ENCODE results near the gene MAML2.

DNA sequence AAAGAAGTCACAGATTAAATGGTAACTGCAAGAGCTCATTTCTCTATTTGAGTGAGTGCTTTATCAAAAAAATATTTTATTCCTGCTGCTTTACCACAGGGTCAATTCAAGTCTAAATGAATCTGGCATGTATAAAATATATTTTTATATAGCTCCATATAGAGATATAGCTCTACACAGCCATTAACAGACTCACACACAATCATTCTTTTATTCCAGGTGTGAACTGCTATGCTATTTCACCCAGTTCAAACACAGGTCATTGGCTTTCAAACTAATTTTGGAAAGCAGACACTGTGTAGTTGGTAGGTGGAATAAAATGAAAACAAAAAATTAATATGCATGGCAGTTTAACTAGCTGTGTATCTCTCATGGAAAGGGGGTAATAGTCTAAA, 63.1 kb downstream of the MAML2 start:
- TF ChIP-seq, protein P1, sequence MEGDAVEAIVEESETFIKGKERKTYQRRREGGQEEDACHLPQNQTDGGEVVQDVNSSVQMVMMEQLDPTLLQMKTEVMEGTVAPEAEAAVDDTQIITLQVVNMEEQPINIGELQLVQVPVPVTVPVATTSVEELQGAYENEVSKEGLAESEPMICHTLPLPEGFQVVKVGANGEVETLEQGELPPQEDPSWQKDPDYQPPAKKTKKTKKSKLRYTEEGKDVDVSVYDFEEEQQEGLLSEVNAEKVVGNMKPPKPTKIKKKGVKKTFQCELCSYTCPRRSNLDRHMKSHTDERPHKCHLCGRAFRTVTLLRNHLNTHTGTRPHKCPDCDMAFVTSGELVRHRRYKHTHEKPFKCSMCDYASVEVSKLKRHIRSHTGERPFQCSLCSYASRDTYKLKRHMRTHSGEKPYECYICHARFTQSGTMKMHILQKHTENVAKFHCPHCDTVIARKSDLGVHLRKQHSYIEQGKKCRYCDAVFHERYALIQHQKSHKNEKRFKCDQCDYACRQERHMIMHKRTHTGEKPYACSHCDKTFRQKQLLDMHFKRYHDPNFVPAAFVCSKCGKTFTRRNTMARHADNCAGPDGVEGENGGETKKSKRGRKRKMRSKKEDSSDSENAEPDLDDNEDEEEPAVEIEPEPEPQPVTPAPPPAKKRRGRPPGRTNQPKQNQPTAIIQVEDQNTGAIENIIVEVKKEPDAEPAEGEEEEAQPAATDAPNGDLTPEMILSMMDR (IDR thresholded peaks at IDR 0.05) = no peak
- TF ChIP-seq FOXM1 (IDR thresholded peaks at IDR 0.05; ENCODE audit: low read depth) (no peak), RFX5 (IDR thresholded peaks at IDR 0.05; ENCODE audit: low read length) (no peak), JUND (IDR thresholded peaks at IDR 0.05) (no peak), POLR2AphosphoS5 (IDR thresholded peaks at IDR 0.05; ENCODE audit: low read depth, low read length) (no peak), SMC3 (IDR thresholded peaks at IDR 0.05; ENCODE audit: low read depth, low read length) (no peak), TEAD4 (IDR thresholded peaks at IDR 0.05; ENCODE audit: borderline replicate concordance, insufficient read depth) (no peak), TAF1 (IDR thresholded peaks at IDR 0.05; ENCODE audit: borderline replicate concordance, low read depth, low read length) (no peak), SIN3A (IDR thresholded peaks at IDR 0.05; ENCODE audit: borderline replicate concordance, low read depth, low read length) (no peak)
- TF ChIP-seq, protein P2, sequence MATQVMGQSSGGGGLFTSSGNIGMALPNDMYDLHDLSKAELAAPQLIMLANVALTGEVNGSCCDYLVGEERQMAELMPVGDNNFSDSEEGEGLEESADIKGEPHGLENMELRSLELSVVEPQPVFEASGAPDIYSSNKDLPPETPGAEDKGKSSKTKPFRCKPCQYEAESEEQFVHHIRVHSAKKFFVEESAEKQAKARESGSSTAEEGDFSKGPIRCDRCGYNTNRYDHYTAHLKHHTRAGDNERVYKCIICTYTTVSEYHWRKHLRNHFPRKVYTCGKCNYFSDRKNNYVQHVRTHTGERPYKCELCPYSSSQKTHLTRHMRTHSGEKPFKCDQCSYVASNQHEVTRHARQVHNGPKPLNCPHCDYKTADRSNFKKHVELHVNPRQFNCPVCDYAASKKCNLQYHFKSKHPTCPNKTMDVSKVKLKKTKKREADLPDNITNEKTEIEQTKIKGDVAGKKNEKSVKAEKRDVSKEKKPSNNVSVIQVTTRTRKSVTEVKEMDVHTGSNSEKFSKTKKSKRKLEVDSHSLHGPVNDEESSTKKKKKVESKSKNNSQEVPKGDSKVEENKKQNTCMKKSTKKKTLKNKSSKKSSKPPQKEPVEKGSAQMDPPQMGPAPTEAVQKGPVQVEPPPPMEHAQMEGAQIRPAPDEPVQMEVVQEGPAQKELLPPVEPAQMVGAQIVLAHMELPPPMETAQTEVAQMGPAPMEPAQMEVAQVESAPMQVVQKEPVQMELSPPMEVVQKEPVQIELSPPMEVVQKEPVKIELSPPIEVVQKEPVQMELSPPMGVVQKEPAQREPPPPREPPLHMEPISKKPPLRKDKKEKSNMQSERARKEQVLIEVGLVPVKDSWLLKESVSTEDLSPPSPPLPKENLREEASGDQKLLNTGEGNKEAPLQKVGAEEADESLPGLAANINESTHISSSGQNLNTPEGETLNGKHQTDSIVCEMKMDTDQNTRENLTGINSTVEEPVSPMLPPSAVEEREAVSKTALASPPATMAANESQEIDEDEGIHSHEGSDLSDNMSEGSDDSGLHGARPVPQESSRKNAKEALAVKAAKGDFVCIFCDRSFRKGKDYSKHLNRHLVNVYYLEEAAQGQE (IDR thresholded peaks at IDR 0.05; ENCODE audit: low read depth, low read length) = no peak
- TF ChIP-seq, protein P3, sequence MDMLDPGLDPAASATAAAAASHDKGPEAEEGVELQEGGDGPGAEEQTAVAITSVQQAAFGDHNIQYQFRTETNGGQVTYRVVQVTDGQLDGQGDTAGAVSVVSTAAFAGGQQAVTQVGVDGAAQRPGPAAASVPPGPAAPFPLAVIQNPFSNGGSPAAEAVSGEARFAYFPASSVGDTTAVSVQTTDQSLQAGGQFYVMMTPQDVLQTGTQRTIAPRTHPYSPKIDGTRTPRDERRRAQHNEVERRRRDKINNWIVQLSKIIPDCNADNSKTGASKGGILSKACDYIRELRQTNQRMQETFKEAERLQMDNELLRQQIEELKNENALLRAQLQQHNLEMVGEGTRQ (IDR thresholded peaks at IDR 0.05; ENCODE audit: borderline replicate concordance, low read depth, low read length) = no peak
- TF ChIP-seq, protein P4, sequence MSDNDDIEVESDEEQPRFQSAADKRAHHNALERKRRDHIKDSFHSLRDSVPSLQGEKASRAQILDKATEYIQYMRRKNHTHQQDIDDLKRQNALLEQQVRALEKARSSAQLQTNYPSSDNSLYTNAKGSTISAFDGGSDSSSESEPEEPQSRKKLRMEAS (IDR thresholded peaks at IDR 0.05; ENCODE audit: low read depth) = 0 out of 2 replicates have a peak, but pooled peaks have one; percentile 7
- TF ChIP-seq, protein P5, sequence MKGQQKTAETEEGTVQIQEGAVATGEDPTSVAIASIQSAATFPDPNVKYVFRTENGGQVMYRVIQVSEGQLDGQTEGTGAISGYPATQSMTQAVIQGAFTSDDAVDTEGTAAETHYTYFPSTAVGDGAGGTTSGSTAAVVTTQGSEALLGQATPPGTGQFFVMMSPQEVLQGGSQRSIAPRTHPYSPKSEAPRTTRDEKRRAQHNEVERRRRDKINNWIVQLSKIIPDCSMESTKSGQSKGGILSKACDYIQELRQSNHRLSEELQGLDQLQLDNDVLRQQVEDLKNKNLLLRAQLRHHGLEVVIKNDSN (IDR thresholded peaks at IDR 0.05; ENCODE audit: borderline replicate concordance, low read depth) = no peak

Measured in SK-N-SH (cell line).